Fibroblast of pulmonary artery (primary cell): ENCODE results near the gene BMP7.

Experiments used
- DNase-seq: peaks from one replicate; pipeline ENCODE4 v3.0.0-alpha.2; 2010; ENCODE audit warnings: low read depth
- H3K4me3 ChIP-seq: replicated peaks from 2 replicates; pipeline ENCODE4 v1.5.1; 2011; ENCODE audit warnings: low read depth, mild to moderate bottlenecking, control low read depth, low read length, moderate library complexity
- CTCF ChIP-seq: IDR thresholded peaks from 2 replicates; pipeline ENCODE4 v1.5.1; 2011; ENCODE audit warnings: mild to moderate bottlenecking, control low read depth, low read length, inconsistent platforms; ENCODE audit errors: missing control alignments

The BMP7 gene

GRCh38 chr20:57255183-57255582 lies 11.3 kb downstream of the BMP7 start:
- no peak for DNase-seq
- no peak overlapping the region for H3K4me3 ChIP-seq
- TF ChIP-seq CTCF = no peak

GRCh38 chr20:57252559-57253162 lies 13.8 kb downstream of the BMP7 start:
- DNase-seq = no peak
- no peak for TF ChIP-seq CTCF
- no peak overlapping the region for H3K4me3 ChIP-seq

- no peak overlapping the region for H3K4me3 ChIP-seq
- no peak for DNase-seq
- no peak for TF ChIP-seq CTCF
Measured at GRCh38 chr20:57251949-57252348, 14.5 kb downstream of the BMP7 start.

GRCh38 chr20:57251344-57251743 lies 15.1 kb downstream of the BMP7 start:
- H3K4me3 ChIP-seq = no peak overlapping the region
- DNase-seq = peak; percentile 5
- TF ChIP-seq CTCF = no peak

GRCh38 chr20:57250607-57251343 lies 15.7 kb downstream of the BMP7 start:
- no peak overlapping the region for H3K4me3 ChIP-seq
- no peak for DNase-seq
- TF ChIP-seq CTCF = no peak

GRCh38 chr20:57249772-57250171 lies 16.7 kb downstream of the BMP7 start:
- DNase-seq = no peak
- TF ChIP-seq CTCF = no peak
- H3K4me3 ChIP-seq = no peak overlapping the region

- TF ChIP-seq CTCF = no peak
- no peak overlapping the region for H3K4me3 ChIP-seq
- no peak for DNase-seq
Measured at GRCh38 chr20:57249073-57249472, 17.4 kb downstream of the BMP7 start.
